AG04449 (cell line): ENCODE data around the gene SLC38A5.

ENCODE experiments used
- CTCF ChIA-PET: fragments of 350-600 bp; formaldehyde crosslinking; extraction: SDS; loops from one replicate; lab custom pipeline; 2021; ENCODE audit warnings: antibody characterized with exemption; lab: Yijun Ruan, JAX
- POLR2A ChIA-PET: fragments of 400-600, 350-600 bp; formaldehyde crosslinking; extraction: SDS; loops from one replicate; lab custom pipeline; 2020; ENCODE audit warnings: antibody characterized with exemption, inconsistent platforms; lab: Yijun Ruan, JAX
- DNase-seq: peaks from one replicate; pipeline ENCODE4 v3.0.0-alpha.2; 2010; ENCODE audit warnings: low read depth, low spot score
- H3K4me3 ChIP-seq: 2 replicates; pipeline ENCODE4 v1.5.1; 2011; ENCODE audit warnings: low read depth, mild to moderate bottlenecking, control low read depth, low read length
- CTCF ChIP-seq: IDR thresholded peaks from one replicate; pipeline ENCODE4 v1.5.1; 2011; ENCODE audit warnings: mild to moderate bottlenecking, moderate library complexity, low read length, control low read depth, inconsistent platforms; ENCODE audit not compliant: insufficient read depth; ENCODE audit errors: missing control alignments

Gene SLC38A5

GRCh38 chrX:48478806-48479205 is 8.7 kb upstream of the SLC38A5 start:
- no peak overlapping the region for H3K4me3 ChIP-seq
- POLR2A ChIA-PET, result no interaction called here
- DNase-seq, result no peak
- CTCF ChIA-PET, result no interaction called here
- no peak for TF ChIP-seq CTCF

DNA sequence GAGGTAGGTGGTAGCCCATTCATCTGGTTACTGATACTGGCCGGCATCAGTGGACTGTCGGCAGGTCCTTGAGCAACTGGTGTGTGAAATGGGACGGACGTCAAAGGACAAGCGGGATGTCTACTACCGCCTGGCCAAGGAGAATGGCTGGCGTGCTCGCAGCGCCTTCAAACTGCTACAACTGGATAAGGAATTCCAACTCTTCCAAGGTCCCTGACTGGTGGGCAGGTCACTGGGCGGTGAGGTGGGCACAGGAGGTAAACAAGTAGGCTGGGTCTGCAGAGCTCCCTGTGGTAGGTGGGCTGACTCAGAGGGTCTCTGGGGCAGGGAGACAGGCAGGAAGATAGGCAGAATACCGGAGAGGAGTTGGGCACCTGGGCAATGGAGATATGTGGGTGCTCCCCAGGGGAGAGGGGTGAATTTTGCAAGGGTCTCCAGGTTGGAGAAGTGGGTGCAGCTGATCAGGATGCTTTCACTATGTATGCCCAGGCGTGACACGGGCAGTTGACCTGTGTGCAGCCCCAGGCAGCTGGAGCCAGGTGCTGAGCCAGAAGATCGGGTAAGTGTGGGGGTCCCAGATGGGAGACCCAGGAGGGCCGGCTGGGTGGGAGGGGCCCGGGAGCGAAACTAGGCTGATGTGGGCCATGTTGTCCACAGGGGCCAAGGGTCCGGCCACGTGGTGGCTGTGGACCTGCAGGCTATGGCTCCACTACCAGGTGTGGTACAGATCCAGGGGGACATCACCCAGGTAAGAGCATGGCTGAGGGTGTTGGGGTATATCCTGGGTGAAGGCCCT is 8.1 kb upstream of the SLC38A5 start:
- H3K4me3 ChIP-seq, result no peak overlapping the region; the same call in 1 of the 2 replicates
- DNase-seq, result no peak
- ChIA-PET POLR2A (no interaction called here), CTCF (no interaction called here)
- TF ChIP-seq CTCF, result no peak

- CTCF ChIA-PET, result no interaction called here
- H3K4me3 ChIP-seq, result peak overlapping the region; percentile 76
- POLR2A ChIA-PET, result interaction anchor here (1.0 kb wide), 1 partner anchor 55 kb away, joined by 3 read pairs; no protein-coding TSS in a partner anchor
- DNase-seq, result no peak
- no peak for TF ChIP-seq CTCF
Measured at GRCh38 chrX:48476919-48477318, 6.9 kb upstream of the SLC38A5 start.

GRCh38 chrX:48475774-48476577 is 5.9 kb upstream of the SLC38A5 start, which contains the start of gene FTSJ1:
Gene FTSJ1 (plus strand): TSS chrX:48476199. CDS start chrX:48478048, 1,849 bp downstream.
- DNase-seq, result peak; percentile 75
- TF ChIP-seq CTCF, result no peak
- ChIA-PET CTCF (no interaction called here), POLR2A (interaction anchor here (1.0 kb wide), 2 partner anchors 10 to 56 kb away, joined by 3 read pairs; no protein-coding TSS in a partner anchor)
- H3K4me3 ChIP-seq, result peak within 1 kb of the TSS; percentile 76

DNA sequence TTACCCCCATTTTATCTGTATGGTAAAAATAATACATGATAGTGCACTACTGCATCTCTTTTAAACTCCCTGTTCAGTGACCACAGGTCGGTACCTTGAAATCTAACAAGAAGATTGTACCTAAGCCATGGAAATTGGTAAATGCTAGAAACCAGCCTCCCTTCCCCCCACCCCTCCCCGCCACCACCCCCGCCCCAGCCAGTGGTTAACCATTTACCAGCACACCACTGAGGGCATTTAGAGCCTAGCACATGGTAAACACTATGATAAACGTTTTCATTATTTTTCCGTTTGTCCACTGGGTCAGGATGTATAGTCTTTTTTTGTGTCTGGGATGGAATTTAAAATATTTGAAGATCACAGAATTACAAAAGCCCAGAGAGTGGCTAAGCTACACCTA is 5.2 kb upstream of the SLC38A5 start:
- no peak for TF ChIP-seq CTCF
- DNase-seq, result no peak
- peak overlapping the region; percentile 76 for H3K4me3 ChIP-seq
- POLR2A ChIA-PET, result interaction anchor here (1.0 kb wide), 1 partner anchor 9 kb away, joined by 3 read pairs; no protein-coding TSS in a partner anchor
- CTCF ChIA-PET, result interaction anchor here (1.0 to 2.5 kb wide), 2 partner anchors 18 to 20 kb away, joined by 3 to 16 read pairs; no protein-coding TSS in a partner anchor
